IPS-18a (cell line): ENCODE data around the gene PHF21A.

Experiments
- H3K27ac ChIP-seq: one replicate; pipeline ENCODE4 v1.5.1; 2013; ENCODE audit warnings: low read length
- H3K27me3 ChIP-seq: one replicate; pipeline ENCODE4 v1.6.1; 2013; ENCODE audit warnings: mild to moderate bottlenecking, low read length; ENCODE audit not compliant: control insufficient read depth, insufficient read depth
- H3K36me3 ChIP-seq: one replicate; pipeline ENCODE4 v1.6.1; 2013; ENCODE audit warnings: low read depth, low read length; ENCODE audit not compliant: control insufficient read depth
- H3K4me1 ChIP-seq: one replicate; pipeline ENCODE4 v1.6.1; 2013; ENCODE audit warnings: low read depth, low read length; ENCODE audit not compliant: control insufficient read depth
- H3K4me3 ChIP-seq: one replicate; pipeline ENCODE4 v1.5.1; 2013; ENCODE audit warnings: low read length
- H3K9ac ChIP-seq: one replicate; pipeline ENCODE4 v1.6.1; 2013; ENCODE audit warnings: mild to moderate bottlenecking, low read length, moderate library complexity
- H3K9me3 ChIP-seq: one replicate; pipeline ENCODE4 v1.6.1; 2013; ENCODE audit warnings: low read depth, low read length; ENCODE audit not compliant: control insufficient read depth

Gene PHF21A

GRCh38 chr11:45973601-45974000 is 147.7 kb downstream of the PHF21A start:
- Histone ChIP-seq H3K27me3 (no peaks in the 10 kb centered on the region), H3K27ac (no peak overlapping the region), H3K4me3 (no peak overlapping the region), H3K4me1 (no peaks in the 10 kb centered on the region), H3K9ac (no peak overlapping the region), H3K9me3 (no peaks in the 10 kb centered on the region), H3K36me3 (peaks cover 26% of the 10 kb centered on the region)

GRCh38 chr11:45968901-45969300 is 152.4 kb downstream of the PHF21A start:
- Histone ChIP-seq H3K27me3 (no peaks in the 10 kb centered on the region), H3K9ac (no peak overlapping the region), H3K27ac (no peak overlapping the region), H3K36me3 (peaks cover 33% of the 10 kb centered on the region), H3K9me3 (no peaks in the 10 kb centered on the region), H3K4me3 (no peak overlapping the region), H3K4me1 (no peaks in the 10 kb centered on the region)

- H3K4me3 ChIP-seq: no peak overlapping the region
- no peaks in the 10 kb centered on the region for H3K9me3 ChIP-seq
- H3K36me3 ChIP-seq: peaks cover 33% of the 10 kb centered on the region
- H3K27ac ChIP-seq: no peak overlapping the region
- no peaks in the 10 kb centered on the region for H3K4me1 ChIP-seq
- no peaks in the 10 kb centered on the region for H3K27me3 ChIP-seq
- H3K9ac ChIP-seq: no peak overlapping the region
Measured at GRCh38 chr11:45967506-45967905, 153.7 kb downstream of the PHF21A start.

GRCh38 chr11:45964911-45965389 is 156.3 kb downstream of the PHF21A start:
- H3K9me3 ChIP-seq: no peaks in the 10 kb centered on the region
- H3K27me3 ChIP-seq: no peaks in the 10 kb centered on the region
- no peak overlapping the region for H3K27ac ChIP-seq
- H3K4me1 ChIP-seq: no peaks in the 10 kb centered on the region
- no peak overlapping the region for H3K9ac ChIP-seq
- H3K36me3 ChIP-seq: peaks cover 26% of the 10 kb centered on the region
- H3K4me3 ChIP-seq: no peak overlapping the region

GRCh38 chr11:45961751-45962240 is 159.5 kb downstream of the PHF21A start:
- peaks cover 5% of the 10 kb centered on the region for H3K36me3 ChIP-seq
- no peak overlapping the region for H3K27ac ChIP-seq
- no peaks in the 10 kb centered on the region for H3K9me3 ChIP-seq
- H3K9ac ChIP-seq: no peak overlapping the region
- no peaks in the 10 kb centered on the region for H3K27me3 ChIP-seq
- no peaks in the 10 kb centered on the region for H3K4me1 ChIP-seq
- no peak overlapping the region for H3K4me3 ChIP-seq

GRCh38 chr11:45960387-45961095 is 160.7 kb downstream of the PHF21A start:
- H3K27me3 ChIP-seq: no peaks in the 10 kb centered on the region
- H3K36me3 ChIP-seq: peaks cover 5% of the 10 kb centered on the region
- H3K9ac ChIP-seq: no peak overlapping the region

GRCh38 chr11:45959851-45960250 is 161.4 kb downstream of the PHF21A start:
- no peaks in the 10 kb centered on the region for H3K9me3 ChIP-seq
- H3K4me3 ChIP-seq: no peak overlapping the region
- H3K4me1 ChIP-seq: no peaks in the 10 kb centered on the region
- H3K9ac ChIP-seq: no peak overlapping the region
- no peak overlapping the region for H3K27ac ChIP-seq
- H3K36me3 ChIP-seq: peaks cover 5% of the 10 kb centered on the region
- H3K27me3 ChIP-seq: no peaks in the 10 kb centered on the region

More at GRCh38 chr11:45960387-45961095, 160.7 kb downstream of the PHF21A start:
- Histone ChIP-seq H3K27ac (no peak overlapping the region), H3K9me3 (no peaks in the 10 kb centered on the region), H3K4me3 (no peak overlapping the region), H3K4me1 (no peaks in the 10 kb centered on the region)

- no peaks in the 10 kb centered on the region for H3K4me1 ChIP-seq
- no peaks in the 10 kb centered on the region for H3K27me3 ChIP-seq
- peaks cover 38% of the 10 kb centered on the region for H3K36me3 ChIP-seq
- no peak overlapping the region for H3K27ac ChIP-seq
- no peaks in the 10 kb centered on the region for H3K9me3 ChIP-seq
- H3K9ac ChIP-seq: no peak overlapping the region
- no peak overlapping the region for H3K4me3 ChIP-seq
Measured at GRCh38 chr11:45949992-45950407, 171.3 kb downstream of the PHF21A start.

- Histone ChIP-seq H3K9ac (no peak overlapping the region), H3K27ac (no peak overlapping the region), H3K36me3 (peaks cover 38% of the 10 kb centered on the region)
Measured at GRCh38 chr11:45948356-45948755, 172.9 kb downstream of the PHF21A start.

GRCh38 chr11:45947885-45948284 is 173.4 kb downstream of the PHF21A start:
- no peaks in the 10 kb centered on the region for H3K27me3 ChIP-seq
- H3K36me3 ChIP-seq: peaks cover 34% of the 10 kb centered on the region
- H3K9ac ChIP-seq: no peak overlapping the region
- no peak overlapping the region for H3K27ac ChIP-seq
- H3K9me3 ChIP-seq: no peaks in the 10 kb centered on the region
- H3K4me3 ChIP-seq: no peak overlapping the region
- H3K4me1 ChIP-seq: no peaks in the 10 kb centered on the region

More at GRCh38 chr11:45948356-45948755, 172.9 kb downstream of the PHF21A start:
- H3K9me3 ChIP-seq: no peaks in the 10 kb centered on the region
- no peaks in the 10 kb centered on the region for H3K27me3 ChIP-seq
- H3K4me1 ChIP-seq: no peaks in the 10 kb centered on the region
- H3K4me3 ChIP-seq: no peak overlapping the region

- H3K36me3 ChIP-seq: peaks cover 28% of the 10 kb centered on the region
- no peak overlapping the region for H3K4me3 ChIP-seq
- H3K27ac ChIP-seq: no peak overlapping the region
- H3K9me3 ChIP-seq: no peaks in the 10 kb centered on the region
- no peak overlapping the region for H3K9ac ChIP-seq
- no peaks in the 10 kb centered on the region for H3K27me3 ChIP-seq
- H3K4me1 ChIP-seq: no peaks in the 10 kb centered on the region
Measured at GRCh38 chr11:45945397-45945999, 175.8 kb downstream of the PHF21A start.
